Activated CD4-positive, alpha-beta memory T cell treated with anti-CD3 and anti-CD28 coated beads, Interleukin-2, amount 10 ng/mL, durations not matched to agents 7 days and 5 days (primary cell): Measurements from ENCODE around the gene DDX46. TPM values are rescaled to one million over a fixed set of nuclear protein-coding genes. Genes with fewer than 3 reads are reported as not detected.
"Not testable (repeated sequence)": the region's sequence is repeated elsewhere in the genome, so short reads cannot be mapped to it uniquely, and the experiment has no call there.

Source experiments
- CTCF ChIA-PET: fragments of 350-600 bp; sonication (Branson Sonifier 250); formaldehyde crosslinking; loops from one replicate; lab custom pipeline; 2021; ENCODE audit warnings: antibody characterized with exemption, inconsistent platforms; lab: Charles Lee
- POLR2A ChIA-PET: fragments of 350-600 bp; sonication (Branson Sonifier 250); formaldehyde crosslinking; loops from one replicate; lab custom pipeline; 2021; ENCODE audit warnings: antibody characterized with exemption; lab: Charles Lee
- DNase-seq: peaks from one replicate; pipeline ENCODE4 v3.0.0-alpha.2; 2020
- H3K27ac Mint-ChIP-seq: one replicate; pipeline ENCODE4 v1.8.0; 2021; ENCODE audit warnings: mild to moderate bottlenecking, mixed read lengths
- H3K27me3 Mint-ChIP-seq: one replicate; pipeline ENCODE4 v1.8.0; 2021; ENCODE audit warnings: mixed read lengths
- H3K36me3 Mint-ChIP-seq: one replicate; pipeline ENCODE4 v1.8.0; 2021; ENCODE audit warnings: low read depth, mixed read lengths
- H3K4me1 Mint-ChIP-seq: one replicate; pipeline ENCODE4 v1.8.0; 2021; ENCODE audit warnings: mixed read lengths
- H3K4me3 Mint-ChIP-seq: one replicate; pipeline ENCODE4 v1.8.0; 2021; ENCODE audit warnings: mild to moderate bottlenecking, mixed read lengths
- H3K9me3 Mint-ChIP-seq: one replicate; pipeline ENCODE4 v1.8.0; 2021; ENCODE audit warnings: mixed read lengths
- total RNA-seq, 2 experiments: library from RNA; stranded (reverse); gene quantifications; one replicate each; pipeline ENCODE4 v1.2.3, GENCODE V29; 2021

Gene DDX46
- total RNA-seq, 2 experiments from 2014 or later = 51.8 to 56.7 TPM

- ChIA-PET POLR2A (interaction anchor here (0.7 to 8.3 kb wide), 3 partner anchors 15 to 163 kb away, joined by 3 to 104 read pairs (median 3); partner anchors contain the start of genes DDX46 and PCBD2), CTCF (interaction anchor here (0.8 kb wide), 1 partner anchor 16 kb away, joined by 4 read pairs; no protein-coding TSS in a partner anchor)
- Mint-ChIP-seq H3K27ac (no peak overlapping the region), H3K27me3 (no peaks in the 10 kb centered on the region), H3K36me3 (peaks cover 11% of the 10 kb centered on the region), H3K4me1 (peaks cover 34% of the 10 kb centered on the region), H3K9me3 (no peaks in the 10 kb centered on the region), H3K4me3 (no peak overlapping the region)
- no peak for DNase-seq
Observed at GRCh38 chr5:134742134-134742533, 16.4 kb upstream of the DDX46 start.

- H3K27ac Mint-ChIP-seq = no peak overlapping the region
- ChIA-PET POLR2A (interaction anchor here (1.3 kb wide), 1 partner anchor 9 kb away, joined by 4 read pairs; no protein-coding TSS in a partner anchor), CTCF (interaction anchor here (0.7 to 3.9 kb wide), 4 partner anchors 8 to 101 kb away, joined by 3 to 17 read pairs (median 4); partner anchors contain the start of genes CAMLG, DDX46 and SEC24A)
- peaks cover 3% of the 10 kb centered on the region for H3K4me1 Mint-ChIP-seq
- H3K9me3 Mint-ChIP-seq = no peaks in the 10 kb centered on the region
- no peaks in the 10 kb centered on the region for H3K27me3 Mint-ChIP-seq
- no peak for DNase-seq
- no peak overlapping the region for H3K4me3 Mint-ChIP-seq
- H3K36me3 Mint-ChIP-seq = peaks cover 7% of the 10 kb centered on the region
Observed at GRCh38 chr5:134749415-134749814, 9.2 kb upstream of the DDX46 start.

GRCh38 chr5:134758176-134758503 lies 439 bp upstream of the DDX46 start:
- ChIA-PET CTCF (interaction anchor here (0.6 to 6.7 kb wide), 15 partner anchors 10 to 346 kb away, joined by 3 to 80 read pairs (median 5); partner anchors contain the start of genes C5orf24, CAMLG, CDKN2AIPNL and PCBD2), POLR2A (interaction anchor here (0.9 to 5.3 kb wide), 17 partner anchors 13 to 581 kb away, joined by 3 to 104 read pairs (median 6); partner anchors contain the start of genes C5orf24, CAMLG, PCBD2 and PPP2CA)
- H3K27ac Mint-ChIP-seq = peak overlapping the region; percentile 88
- peak overlapping the region; percentile 95 for H3K4me3 Mint-ChIP-seq
- no peak for DNase-seq
- H3K27me3 Mint-ChIP-seq = no peaks in the 10 kb centered on the region
- peaks cover 36% of the 10 kb centered on the region for H3K4me1 Mint-ChIP-seq
- H3K36me3 Mint-ChIP-seq = no peaks in the 10 kb centered on the region
- no peaks in the 10 kb centered on the region for H3K9me3 Mint-ChIP-seq

GRCh38 chr5:134767528-134768291 lies 9.1 kb downstream of the DDX46 start:
- H3K4me3 Mint-ChIP-seq, H3K9me3 Mint-ChIP-seq, H3K27ac Mint-ChIP-seq, H3K27me3 Mint-ChIP-seq, DNase-seq, CTCF ChIA-PET, POLR2A ChIA-PET, H3K4me1 Mint-ChIP-seq: not testable (repeated sequence)
- peaks cover 43% of the 10 kb centered on the region for H3K36me3 Mint-ChIP-seq

- H3K27me3 Mint-ChIP-seq = no peaks in the 10 kb centered on the region
- H3K27ac Mint-ChIP-seq = no peak overlapping the region
- ChIA-PET CTCF (interaction anchor here (0.7 kb wide), 1 partner anchor 82 kb away, joined by 4 read pairs; no protein-coding TSS in a partner anchor), POLR2A (no interaction called here)
- no peaks in the 10 kb centered on the region for H3K4me1 Mint-ChIP-seq
- no peaks in the 10 kb centered on the region for H3K9me3 Mint-ChIP-seq
- DNase-seq = no peak
- H3K4me3 Mint-ChIP-seq = no peak overlapping the region
- peaks cover 50% of the 10 kb centered on the region for H3K36me3 Mint-ChIP-seq
Observed at GRCh38 chr5:134769206-134769605, 10.6 kb downstream of the DDX46 start.

GRCh38 chr5:134772461-134773125 lies 14.0 kb downstream of the DDX46 start:
- peaks cover 56% of the 10 kb centered on the region for H3K36me3 Mint-ChIP-seq

DNA sequence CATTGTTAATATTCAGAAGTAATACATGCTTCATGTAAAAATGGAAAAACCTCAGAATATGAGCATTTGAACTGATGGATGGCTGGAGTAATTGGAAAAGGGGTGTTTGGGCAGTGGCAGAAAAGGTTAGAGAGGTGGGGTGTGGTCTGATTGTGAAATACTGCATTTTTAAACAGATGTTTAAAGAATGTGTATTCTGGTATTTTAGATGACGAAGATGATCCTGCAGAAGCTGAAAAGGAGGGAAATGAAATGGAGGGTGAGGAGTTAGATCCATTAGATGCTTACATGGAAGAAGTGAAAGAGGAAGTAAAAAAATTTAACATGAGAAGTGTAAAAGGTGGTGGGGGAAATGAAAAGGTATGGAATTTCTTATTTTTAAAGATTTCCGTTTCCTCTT lies 18.8 kb downstream of the DDX46 start:
- POLR2A ChIA-PET = no interaction called here

More at GRCh38 chr5:134772461-134773125, 14.0 kb downstream of the DDX46 start:
- H3K4me1 Mint-ChIP-seq = no peaks in the 10 kb centered on the region
- no peak for DNase-seq
- no peak overlapping the region for H3K27ac Mint-ChIP-seq
- POLR2A ChIA-PET = interaction anchor here (1.1 to 1.6 kb wide), 2 partner anchors 15 to 132 kb away, joined by 4 to 6 read pairs; partner anchors contain the start of gene DDX46
- H3K9me3 Mint-ChIP-seq = no peaks in the 10 kb centered on the region
- H3K27me3 Mint-ChIP-seq = no peaks in the 10 kb centered on the region
- H3K4me3 Mint-ChIP-seq = no peak overlapping the region
- CTCF ChIA-PET = interaction anchor here (1.5 kb wide), 1 partner anchor 14 kb away, joined by 7 read pairs; the partner anchor contains the start of gene DDX46

GRCh38 chr5:134784241-134784920 lies 25.8 kb downstream of the DDX46 start:
- DNase-seq = no peak
- no peak overlapping the region for H3K4me3 Mint-ChIP-seq
- ChIA-PET POLR2A (interaction anchor here (0.8 to 1.4 kb wide), 3 partner anchors 30 to 120 kb away, joined by 3 to 4 read pairs (median 3); partner anchors contain the start of genes CAMLG and PCBD2), CTCF (interaction anchor here (1.1 to 1.2 kb wide), 2 partner anchors 90 to 120 kb away, joined by 3 to 10 read pairs; partner anchors contain the start of genes PCBD2 and TXNDC15)
- peaks cover 56% of the 10 kb centered on the region for H3K36me3 Mint-ChIP-seq
- no peaks in the 10 kb centered on the region for H3K27me3 Mint-ChIP-seq
- H3K9me3 Mint-ChIP-seq = no peaks in the 10 kb centered on the region
- H3K4me1 Mint-ChIP-seq = no peaks in the 10 kb centered on the region
- H3K27ac Mint-ChIP-seq = no peak overlapping the region

More for the DNA sequence above, 18.8 kb downstream of the DDX46 start:
- Mint-ChIP-seq H3K9me3 (no peaks in the 10 kb centered on the region), H3K36me3 (peaks cover 54% of the 10 kb centered on the region), H3K4me1 (no peaks in the 10 kb centered on the region), H3K4me3 (no peak overlapping the region), H3K27ac (no peak overlapping the region), H3K27me3 (no peaks in the 10 kb centered on the region)
- CTCF ChIA-PET = no interaction called here
- no peak for DNase-seq

- ChIA-PET POLR2A (interaction anchor here (0.8 to 1.4 kb wide), 3 partner anchors 30 to 120 kb away, joined by 3 to 4 read pairs (median 3); partner anchors contain the start of genes CAMLG and PCBD2), CTCF (interaction anchor here (1.1 to 1.2 kb wide), 2 partner anchors 89 to 119 kb away, joined by 3 to 10 read pairs; partner anchors contain the start of genes PCBD2 and TXNDC15)
- Mint-ChIP-seq H3K4me1 (no peaks in the 10 kb centered on the region), H3K36me3 (peaks cover 56% of the 10 kb centered on the region), H3K4me3 (no peak overlapping the region), H3K9me3 (no peaks in the 10 kb centered on the region), H3K27ac (no peak overlapping the region), H3K27me3 (no peaks in the 10 kb centered on the region)
- no peak for DNase-seq
Observed at GRCh38 chr5:134784946-134785620, 26.5 kb downstream of the DDX46 start.

DNA sequence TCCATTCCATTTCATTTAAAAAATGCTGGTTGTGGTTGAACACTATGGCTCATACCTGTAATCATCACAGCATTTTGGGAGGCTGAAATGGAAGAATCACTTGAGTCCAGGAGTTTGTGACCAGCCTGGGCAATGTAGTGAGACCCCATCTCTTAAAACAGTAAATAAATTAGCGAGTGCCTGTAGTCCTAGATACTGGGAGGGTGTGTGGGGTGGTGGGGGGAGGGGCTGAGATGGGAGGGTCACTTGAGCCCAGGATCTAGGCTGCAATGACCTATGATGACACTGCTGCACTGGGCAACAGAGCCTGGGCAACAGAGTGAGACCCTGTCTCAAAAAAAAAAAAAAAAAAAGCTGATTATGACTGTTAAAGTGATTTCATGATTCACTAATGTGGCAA lies 29.1 kb downstream of the DDX46 start:
- H3K36me3 Mint-ChIP-seq = peaks cover 68% of the 10 kb centered on the region

GRCh38 chr5:134791580-134791979 lies 33.0 kb downstream of the DDX46 start:
- H3K27ac Mint-ChIP-seq = no peak overlapping the region
- peaks cover 73% of the 10 kb centered on the region for H3K36me3 Mint-ChIP-seq
- no peak for DNase-seq
- ChIA-PET POLR2A (interaction anchor here (1.0 kb wide), 1 partner anchor 11 kb away, joined by 3 read pairs; no protein-coding TSS in a partner anchor), CTCF (no interaction called here)
- H3K27me3 Mint-ChIP-seq = no peaks in the 10 kb centered on the region
- no peak overlapping the region for H3K4me3 Mint-ChIP-seq
- no peaks in the 10 kb centered on the region for H3K9me3 Mint-ChIP-seq
- H3K4me1 Mint-ChIP-seq = no peaks in the 10 kb centered on the region

More for the DNA sequence above, 29.1 kb downstream of the DDX46 start:
- ChIA-PET CTCF (interaction anchor here (1.2 to 1.7 kb wide), 2 partner anchors 117 to 783 kb away, joined by 3 to 5 read pairs; partner anchors contain the start of gene PCBD2), POLR2A (interaction anchor here (0.6 kb wide), 1 partner anchor 619 kb away, joined by 4 read pairs; no protein-coding TSS in a partner anchor)
- no peak overlapping the region for H3K27ac Mint-ChIP-seq
- H3K27me3 Mint-ChIP-seq = no peaks in the 10 kb centered on the region
- DNase-seq = no peak
- H3K4me1 Mint-ChIP-seq = no peaks in the 10 kb centered on the region
- H3K9me3 Mint-ChIP-seq = no peaks in the 10 kb centered on the region
- H3K4me3 Mint-ChIP-seq = no peak overlapping the region
